GM21576 (cell line): ENCODE measurements around the gene APC2.
A peak's percentile ranks its signal among the peaks of the same experiment; 100 is the strongest.
"Not testable (repeated sequence)": the region's sequence is repeated elsewhere in the genome, so short reads cannot be mapped to it uniquely, and the experiment has no call there.

ENCODE experiments used
- ATAC-seq: cut with Tn5 transposase; IDR thresholded peaks from one replicate; pipeline ENCODE4 v1.9.1; 2021; ENCODE audit warnings: mild to moderate bottlenecking, moderate library complexity; ENCODE audit not compliant: unreplicated experiment

The APC2 gene

DNA sequence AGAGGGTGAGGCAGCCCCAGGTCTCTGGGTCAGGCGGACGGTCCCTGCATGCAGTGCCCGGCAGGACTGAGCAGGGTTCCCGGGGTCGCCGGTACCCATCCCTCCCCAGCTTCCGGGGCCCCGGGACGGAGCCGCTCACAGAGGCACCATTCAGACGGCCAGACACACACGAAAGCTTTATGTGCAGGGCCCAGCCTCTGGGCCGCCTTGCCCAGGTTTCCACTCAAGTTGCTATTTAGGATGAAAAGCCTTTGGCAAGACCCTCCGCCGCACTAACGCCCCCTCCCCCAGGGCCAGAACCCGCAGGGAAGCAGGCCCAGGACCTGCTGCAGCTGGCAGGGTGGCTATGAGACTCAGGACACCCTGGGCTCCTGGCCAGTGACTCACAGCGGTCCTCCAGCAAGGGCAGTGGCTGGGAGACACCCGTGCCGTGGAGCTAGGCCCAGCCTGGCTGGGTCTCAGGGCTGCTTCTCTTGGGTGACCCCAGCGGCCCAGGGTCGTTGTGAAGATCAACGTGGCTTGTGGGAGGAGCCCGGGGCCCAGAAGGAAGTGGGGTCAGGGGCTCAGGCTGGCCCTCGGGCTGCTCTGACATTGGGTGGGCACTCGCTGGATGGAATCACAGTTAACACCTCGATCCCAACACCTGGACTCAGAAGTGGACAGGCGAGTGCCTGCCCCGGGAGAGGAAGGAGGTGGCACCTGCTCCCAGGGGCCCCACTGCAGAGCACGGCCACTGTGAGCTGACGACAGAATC lies 24.3 kb downstream of the APC2 start:
- ATAC-seq, result no peak

DNA sequence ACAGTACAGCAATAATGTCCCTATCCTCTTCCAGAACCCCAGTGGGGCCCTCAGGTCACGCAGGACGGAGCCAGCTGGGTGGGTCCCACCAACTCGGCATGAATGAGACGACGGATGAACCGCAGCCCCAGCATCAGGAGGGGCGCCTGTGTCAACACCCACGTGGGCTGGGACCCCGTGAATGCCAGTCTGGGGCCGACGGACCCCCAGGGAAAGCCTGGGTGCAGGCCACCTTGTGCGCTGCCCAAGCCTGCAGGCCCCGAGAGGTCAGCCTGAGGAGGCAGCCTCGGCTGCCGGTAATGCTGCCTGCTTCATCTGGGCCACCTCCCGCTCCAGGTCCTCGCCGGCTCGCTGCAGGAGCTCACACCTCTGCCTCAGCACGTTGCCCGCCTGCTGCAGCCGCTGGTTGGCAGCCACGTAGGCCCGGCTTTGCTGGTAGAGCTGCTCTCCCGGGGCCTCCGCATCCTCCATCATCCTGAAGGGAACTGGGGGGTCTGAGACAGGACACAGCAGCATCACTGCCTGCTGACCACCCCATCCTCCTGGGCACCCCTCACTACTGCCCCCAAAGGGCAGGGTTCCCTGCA lies 24.9 kb downstream of the APC2 start:
- ATAC-seq, result no peak

DNA sequence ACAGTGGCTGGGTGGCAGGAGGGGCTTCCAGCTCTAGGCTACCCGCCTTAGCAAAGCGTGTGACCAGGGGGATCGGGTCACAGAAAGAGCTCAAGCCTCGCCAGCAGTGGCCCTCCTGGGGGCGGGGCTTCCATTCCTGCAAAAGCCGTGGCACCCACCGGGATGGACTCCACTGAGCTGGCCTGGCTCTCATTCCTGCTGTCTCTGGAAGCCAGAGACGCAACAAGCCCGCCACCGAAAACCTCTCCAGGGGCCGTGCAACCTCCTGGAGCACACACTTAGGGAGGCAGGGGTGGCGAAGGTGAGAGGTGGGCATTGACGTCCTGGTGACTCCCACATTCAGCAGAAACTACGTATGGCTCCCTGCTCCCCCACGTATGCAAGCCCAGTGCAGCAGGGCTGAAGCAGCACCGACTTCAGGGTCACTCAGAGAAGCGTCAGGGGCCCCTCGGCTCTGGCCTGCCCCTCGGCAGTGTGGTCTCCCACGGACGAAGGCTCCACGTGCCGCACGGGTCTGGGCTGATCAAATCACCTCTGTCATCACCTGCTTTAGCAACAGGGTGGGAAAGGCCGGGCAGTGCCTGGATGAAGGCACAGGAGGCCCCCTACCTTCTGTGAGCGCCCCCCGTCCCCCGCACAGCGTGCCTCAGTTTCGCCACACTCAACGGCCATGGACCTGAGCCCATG lies 26.0 kb downstream of the APC2 start:
- ATAC-seq, result no peak

DNA sequence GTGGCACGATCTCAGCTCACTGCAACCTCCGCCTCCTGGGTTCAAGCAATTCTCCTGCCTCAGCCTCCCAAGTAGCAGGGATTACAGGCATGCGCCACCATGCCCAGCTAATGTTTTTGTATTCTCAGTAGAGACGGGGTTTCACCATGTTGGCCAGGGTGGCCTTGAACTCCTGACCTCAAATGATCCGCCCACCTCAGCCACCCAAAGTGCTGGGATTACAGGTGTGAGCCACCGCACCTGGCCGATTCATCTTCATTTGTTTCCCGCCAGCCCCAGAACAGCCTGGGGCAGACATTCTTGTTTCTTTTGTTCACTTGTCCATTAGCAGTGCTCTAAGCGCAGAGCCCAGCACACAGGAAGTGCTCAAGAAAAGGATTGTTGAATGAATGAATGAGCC lies 27.1 kb downstream of the APC2 start:
- not testable (repeated sequence) for ATAC-seq

DNA sequence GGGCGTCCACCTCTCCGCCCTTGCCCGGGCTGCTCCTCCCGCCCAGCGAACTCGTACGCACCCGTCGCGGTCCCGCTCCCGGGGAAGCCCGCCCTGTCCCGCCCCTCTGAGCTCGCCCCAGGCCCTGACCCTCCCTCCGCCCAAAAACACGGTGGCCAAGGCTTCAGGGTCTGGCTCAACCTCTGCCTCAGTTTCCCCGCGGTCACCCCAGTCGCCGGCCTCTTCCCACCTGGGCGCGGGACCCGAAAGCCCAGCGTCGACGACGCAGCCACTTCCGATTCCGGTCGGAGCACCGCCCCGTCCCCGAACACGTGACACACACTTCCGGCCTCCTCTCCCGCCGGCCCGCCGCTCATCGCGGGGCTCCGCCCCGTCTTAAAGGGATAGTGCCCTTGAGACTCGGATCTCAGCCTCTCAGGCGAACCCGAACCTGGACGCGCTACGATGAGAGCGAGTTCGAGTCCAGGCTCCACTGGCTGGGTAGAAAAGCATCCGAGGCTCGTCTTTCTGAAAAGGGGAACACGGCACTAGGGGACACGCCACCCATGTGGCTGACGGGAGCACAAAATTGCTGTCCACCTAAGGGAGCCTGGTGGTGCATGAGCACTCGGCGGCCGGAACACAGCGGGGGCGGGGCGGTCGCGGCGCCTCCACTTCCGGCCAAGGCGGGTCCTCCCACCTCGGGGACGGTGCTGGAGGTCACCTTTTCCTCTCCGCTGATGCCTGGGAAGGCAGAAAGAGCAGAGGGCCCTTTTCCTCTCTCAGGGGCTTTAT lies 29.2 kb downstream of the APC2 start, which contains the start of gene C19orf25:
Gene C19orf25, minus strand, starts transcription at position 282 of the 774 bp plus-strand sequence. CDS start 312 bp downstream, outside the sequence.
- ATAC-seq, result peak; percentile 73

GRCh38 chr19:1481224-1481892 lies 31.4 kb downstream of the APC2 start:
- no peak for ATAC-seq

DNA sequence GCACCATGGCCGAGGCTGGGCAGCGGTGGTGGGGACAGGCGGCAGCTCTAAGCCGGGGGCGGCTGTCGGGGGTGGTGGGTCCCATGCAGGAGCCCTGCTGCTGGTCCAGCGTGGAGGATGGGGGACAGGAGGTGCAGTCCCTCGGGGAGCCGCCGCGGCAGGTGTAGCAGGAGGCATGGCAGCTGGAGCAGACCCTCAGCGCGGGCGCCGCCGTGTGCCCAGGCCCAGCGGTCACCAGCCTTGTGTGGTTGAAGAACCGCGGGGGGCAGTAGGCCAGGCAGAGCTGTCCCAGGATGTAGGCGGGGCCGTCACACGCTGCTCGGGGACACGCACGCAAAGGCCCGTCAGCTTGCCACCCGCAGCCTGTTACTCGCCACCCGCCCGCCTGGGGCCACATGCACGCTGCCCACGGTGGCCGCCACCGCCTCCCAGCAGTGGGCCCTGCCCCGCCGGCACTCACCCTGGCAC lies 32.0 kb downstream of the APC2 start:
- no peak for ATAC-seq

GRCh38 chr19:1482361-1483130 lies 32.6 kb downstream of the APC2 start:
- ATAC-seq, result no peak

DNA sequence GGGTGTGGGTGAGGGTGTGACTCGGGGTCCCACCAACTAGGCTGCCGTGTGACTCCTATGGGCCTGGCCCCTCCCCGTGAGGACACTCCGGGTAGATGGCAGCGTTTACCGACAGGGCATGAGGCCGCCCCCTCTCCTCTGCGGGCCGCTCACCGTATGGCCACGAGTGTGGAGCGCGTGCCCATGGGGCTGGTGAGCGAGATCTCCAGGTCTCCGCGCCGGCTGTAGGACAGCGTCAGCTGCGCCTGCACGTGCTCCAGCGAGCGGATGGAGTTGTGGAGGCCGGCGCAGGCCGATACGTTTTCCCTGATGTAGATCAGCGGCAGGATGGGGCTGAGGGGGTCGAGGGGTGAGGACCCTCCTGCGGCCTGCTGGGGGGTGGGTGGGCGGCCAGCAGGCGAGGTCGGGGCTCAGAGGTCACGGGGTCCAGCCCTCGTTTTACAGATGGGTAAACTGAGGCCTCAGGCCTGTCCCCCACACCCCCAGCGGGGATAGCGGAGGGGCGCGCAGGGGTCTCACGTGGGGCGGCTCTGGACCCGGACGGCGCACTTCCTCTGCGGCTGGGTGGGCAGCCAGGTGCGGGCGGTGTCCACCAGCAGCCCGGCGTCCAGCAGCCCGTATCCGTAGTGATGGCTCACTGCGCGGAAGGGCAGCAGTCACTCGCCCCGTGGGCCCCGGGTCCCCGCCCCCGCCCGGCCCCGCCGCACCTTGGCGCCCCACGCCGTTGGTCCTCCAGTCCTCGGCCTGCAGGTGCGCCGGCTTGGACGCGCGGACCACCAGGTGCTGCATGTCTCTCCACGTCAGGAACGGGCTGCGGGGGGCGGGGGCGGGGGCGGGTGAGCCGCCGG lies 33.4 kb downstream of the APC2 start:
- ATAC-seq, result no peak

DNA sequence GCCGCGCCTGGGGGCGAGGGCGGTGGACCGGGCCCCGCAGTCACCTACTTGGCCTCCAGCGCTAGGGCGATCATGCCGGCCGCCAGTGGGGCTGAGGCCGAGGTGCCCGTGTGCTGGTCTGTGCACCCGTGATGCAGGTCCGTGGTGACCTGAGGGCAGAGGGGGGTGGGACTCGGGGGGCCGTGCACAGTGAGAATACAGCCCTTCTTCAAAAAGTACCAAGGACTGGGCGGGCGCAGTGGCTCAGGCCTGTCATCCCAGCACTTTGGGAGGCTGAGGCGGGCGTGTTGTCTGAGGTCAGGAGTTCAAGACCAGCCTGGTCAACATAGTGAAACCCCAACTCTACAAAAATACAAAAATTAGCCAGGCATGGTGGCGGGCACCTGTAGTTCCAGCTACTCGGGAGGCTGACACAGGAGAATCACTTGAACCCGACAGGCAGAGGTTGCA lies 34.1 kb downstream of the APC2 start:
- ATAC-seq, result no peak

- no peak for ATAC-seq
Observed at GRCh38 chr19:1486720-1487575, 37.0 kb downstream of the APC2 start.

DNA sequence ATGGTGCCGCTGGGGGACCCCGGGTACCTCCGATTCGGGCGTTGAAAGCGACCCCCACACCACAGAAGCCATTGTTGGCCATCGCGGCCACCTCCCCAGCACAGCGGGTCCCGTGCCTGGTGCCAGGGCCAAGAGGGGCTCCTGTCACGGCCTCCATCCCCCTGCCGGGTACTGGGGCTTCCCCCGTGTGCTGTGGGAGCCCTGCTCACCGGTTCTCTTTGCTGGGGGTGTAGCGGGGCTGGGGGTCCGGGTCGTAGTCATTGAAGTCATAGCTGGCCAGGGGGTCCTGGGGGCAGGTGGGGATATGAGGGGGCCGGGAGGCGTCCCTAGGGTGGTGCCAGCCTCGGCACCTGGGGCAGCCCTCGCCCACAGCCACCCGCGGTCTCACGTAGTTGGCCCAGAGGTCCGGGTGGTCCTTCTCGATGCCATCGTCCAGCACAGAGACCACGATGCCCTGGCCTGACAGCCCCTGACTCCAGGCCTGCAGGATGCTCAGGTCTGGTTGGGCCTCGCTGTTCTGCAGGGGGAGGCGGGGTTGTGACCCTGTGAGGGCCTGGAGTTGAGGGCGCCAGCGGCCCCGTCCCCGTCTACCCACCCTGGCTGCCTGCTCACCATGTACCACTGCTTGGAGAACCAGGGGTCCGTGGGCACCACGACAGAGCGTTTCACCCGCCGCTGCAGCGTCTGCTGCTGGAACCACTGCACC lies 37.8 kb downstream of the APC2 start:
- ATAC-seq, result no peak

DNA sequence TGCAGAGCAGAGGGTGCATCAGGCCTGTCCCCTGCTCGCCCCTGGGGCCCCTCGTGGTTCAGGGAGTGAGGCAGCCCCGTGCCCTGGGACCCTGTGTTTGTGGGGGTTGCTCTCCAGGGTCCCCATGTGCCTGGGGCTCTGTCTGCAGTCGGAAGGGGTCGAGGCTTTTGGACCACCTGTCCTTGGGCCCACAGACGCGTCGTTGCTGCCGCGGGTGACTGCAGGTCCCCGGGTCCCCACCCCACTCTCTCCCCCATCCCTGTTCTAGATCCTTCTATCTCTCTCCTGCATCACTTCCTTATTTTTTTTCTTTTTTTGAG lies 38.3 kb downstream of the APC2 start:
- ATAC-seq, result no peak

DNA sequence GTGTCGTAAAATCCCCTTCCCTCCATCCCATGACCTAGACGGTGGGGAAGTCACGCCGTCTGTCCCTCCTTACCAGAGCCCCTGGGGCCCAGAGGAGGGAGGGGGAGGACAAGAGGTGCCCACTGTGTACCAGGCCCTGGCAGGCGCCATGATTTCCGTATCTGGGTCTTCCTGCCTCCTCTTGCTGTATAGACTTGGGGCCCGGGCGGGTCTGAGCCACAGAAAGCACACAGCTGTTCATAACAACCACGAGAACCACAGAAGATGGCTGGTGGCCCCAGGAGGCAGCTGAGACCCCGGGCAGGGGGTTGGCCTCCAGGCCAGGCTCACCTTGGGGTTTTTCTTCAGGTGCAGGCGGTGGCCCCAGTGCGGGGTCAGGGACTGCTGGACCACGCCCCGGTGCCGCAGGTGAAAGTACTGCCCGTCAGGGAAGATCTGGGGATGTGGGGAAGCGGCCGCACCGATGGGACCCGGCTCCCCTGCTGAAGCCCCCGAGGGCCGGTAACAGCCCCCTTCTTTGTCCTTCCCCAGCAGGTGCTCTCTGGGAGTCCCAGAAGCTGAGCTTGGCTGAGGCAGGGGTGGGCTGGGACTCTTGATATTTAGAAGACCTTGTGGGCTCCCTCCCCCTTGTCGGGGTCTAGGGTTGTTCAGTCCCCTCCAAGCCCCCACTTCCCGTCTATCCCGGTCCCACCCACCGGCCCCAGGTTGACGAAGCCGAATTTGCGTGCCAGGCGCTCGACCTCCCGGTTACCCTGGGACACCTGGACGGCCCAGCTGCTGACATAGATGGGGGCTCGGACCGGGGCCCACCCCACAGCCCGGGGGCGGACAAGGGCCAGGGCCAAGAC lies 39.8 kb downstream of the APC2 start:
- ATAC-seq, result no peak

DNA sequence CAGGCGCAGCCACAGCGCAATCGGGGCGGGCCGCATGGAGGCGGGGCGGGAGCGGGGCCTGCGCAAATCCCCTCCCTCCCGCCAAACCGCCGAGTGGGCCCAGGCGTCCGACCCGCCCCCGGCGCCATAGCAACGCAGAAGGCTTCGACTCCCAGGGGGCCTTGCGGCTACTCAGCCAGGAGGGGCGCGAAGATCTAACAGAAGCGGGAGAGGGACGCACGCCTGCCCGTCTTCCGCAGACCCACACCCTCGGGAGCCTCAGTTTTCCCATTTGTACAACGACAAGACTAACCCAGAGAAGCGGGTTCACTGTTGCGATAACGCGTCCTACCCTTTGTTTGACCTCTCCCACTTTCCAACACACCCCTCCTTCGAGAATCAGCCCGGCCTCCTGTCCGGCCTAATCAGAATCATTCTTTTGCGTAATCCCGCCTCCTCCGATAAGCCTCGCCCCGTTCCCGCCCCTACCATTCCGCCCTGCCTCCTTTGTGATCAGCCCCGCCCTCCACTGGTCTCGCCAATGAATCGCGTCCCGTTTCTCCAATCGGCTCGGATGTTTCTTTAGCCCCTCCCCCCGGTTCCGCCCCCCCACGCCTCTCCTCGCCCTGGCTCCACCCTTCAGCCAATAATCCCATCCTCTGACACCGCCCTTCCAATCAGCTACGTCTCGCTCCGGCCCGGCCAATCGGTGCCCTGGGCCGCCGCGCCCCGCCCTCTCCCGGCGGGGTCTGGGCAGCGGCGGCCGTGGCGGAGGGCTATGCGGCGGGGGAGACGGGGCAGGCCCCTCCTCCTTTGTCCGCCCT lies 40.6 kb downstream of the APC2 start, which contains the start of gene PCSK4:
Gene PCSK4, minus strand, starts transcription at position 40 of the 803 bp plus-strand sequence. Its CDS starts 4 bp downstream, at position 36.
- peak; percentile 78 for ATAC-seq
